Colonic mucosa (tissue), 4 donors: Measurements from ENCODE around the gene DNAH17. TPM values are rescaled to one million over a fixed set of nuclear protein-coding genes. Genes with fewer than 3 reads are reported as not detected.

ENCODE experiments used
- DNase-seq: peaks from one replicate; pipeline ENCODE4 v3.0.0-alpha.2; 2020
- H3K27ac ChIP-seq: fragments of 200-600 bp; one replicate; pipeline ENCODE4 v1.8.0; 2021
- H3K27me3 ChIP-seq: fragments of 200-600 bp; one replicate; pipeline ENCODE4 v1.8.0; 2021
- H3K36me3 ChIP-seq: fragments of 200-600 bp; one replicate; pipeline ENCODE4 v1.8.0; 2021
- H3K4me1 ChIP-seq: fragments of 200-600 bp; one replicate; pipeline ENCODE4 v1.8.0; 2021; ENCODE audit warnings: mild to moderate bottlenecking
- H3K4me3 ChIP-seq: fragments of 200-600 bp; one replicate; pipeline ENCODE4 v1.8.0; 2021
- H3K9ac ChIP-seq, 2 donors: one replicate each; pipeline ENCODE4 v1.7.0; 2013; ENCODE audit warnings: control low read depth in 2 of 2, low read depth in 2 of 2, low read length in 2 of 2
- H3K9me3 ChIP-seq: fragments of 200-600 bp; one replicate; pipeline ENCODE4 v1.8.0; 2021
- intact Hi-C: fragments of 100-400 bp; cut with DNase I; formaldehyde crosslinking; loops from one replicate; pipeline ENCODE4 v1.14.1; 2022
- total RNA-seq, 2 donors: library from RNA; stranded (reverse); fragmentation: NEBNext Ultra II Directional in 1 of 2; extraction: Animal tissue kit (Norgen Biotek cat#: 25700) in 1 of 2; gene quantifications; one replicate each; pipeline ENCODE4 v1.2.1, GENCODE V29; 2021
- TF ChIP-seq, protein P1 (sequence below): fragments of 200-600 bp; IDR thresholded peaks from one replicate; pipeline ENCODE4 v1.8.0; 2022; ENCODE audit warnings: antibody characterized with exemption, mild to moderate bottlenecking
- donor health status: healthy.
- donor health status: DM: no; HTN: no; CAD: no.
- donor health status: DM: no; HTN: no; CAD: no.

Gene DNAH17
- total RNA-seq, 2 donors from 2014 or later: 0.05 to 0.19 TPM

DNA sequence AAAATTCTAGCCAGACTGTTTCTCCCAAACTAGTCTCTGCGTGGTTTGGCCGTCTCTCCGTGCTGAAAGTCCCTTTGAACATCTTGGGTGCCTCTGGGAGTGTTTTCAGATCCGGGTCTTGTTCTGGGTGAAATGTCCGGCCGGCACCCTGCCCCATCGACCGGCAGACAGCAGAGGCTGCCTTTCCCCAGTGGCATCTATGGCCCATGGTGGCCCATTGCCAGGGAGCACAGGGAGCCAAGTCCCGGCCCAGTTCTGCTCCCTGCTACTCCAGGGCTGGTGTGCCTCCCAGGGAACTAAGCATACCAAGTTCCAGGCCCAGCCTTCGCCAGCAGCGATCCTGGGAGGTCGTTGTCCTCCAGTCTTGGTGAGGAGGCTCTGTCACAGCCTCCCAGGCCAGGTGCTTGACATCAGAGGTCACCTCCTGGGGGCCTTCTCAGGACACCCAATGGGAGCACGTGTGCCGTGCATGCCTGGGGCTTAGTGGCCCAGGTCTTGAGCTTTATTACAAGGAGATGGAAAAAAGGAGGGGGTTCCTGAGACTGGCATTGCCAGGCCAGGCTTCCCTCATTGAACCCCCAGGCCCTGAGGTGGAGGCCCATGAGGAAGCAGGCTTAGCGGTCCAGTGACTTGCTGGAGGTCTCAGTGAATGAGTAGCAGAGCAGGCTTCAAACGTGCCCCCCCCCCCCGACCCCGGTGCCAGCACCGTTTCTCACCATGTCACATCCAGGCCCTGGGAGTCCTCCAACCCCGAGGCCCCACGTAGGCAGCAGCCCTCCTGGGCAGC is 144.8 kb downstream of the DNAH17 start:
- Histone ChIP-seq H3K4me1 (no peaks in the 10 kb centered on the region), H3K27ac (no peak overlapping the region), H3K9ac (no peak overlapping the region), H3K4me3 (no peak overlapping the region), H3K36me3 (no peaks in the 10 kb centered on the region), H3K27me3 (no peaks in the 10 kb centered on the region), H3K9me3 (no peaks in the 10 kb centered on the region)
- intact Hi-C loops: no loop called here
- DNase-seq: no peak
- TF ChIP-seq, protein P1, sequence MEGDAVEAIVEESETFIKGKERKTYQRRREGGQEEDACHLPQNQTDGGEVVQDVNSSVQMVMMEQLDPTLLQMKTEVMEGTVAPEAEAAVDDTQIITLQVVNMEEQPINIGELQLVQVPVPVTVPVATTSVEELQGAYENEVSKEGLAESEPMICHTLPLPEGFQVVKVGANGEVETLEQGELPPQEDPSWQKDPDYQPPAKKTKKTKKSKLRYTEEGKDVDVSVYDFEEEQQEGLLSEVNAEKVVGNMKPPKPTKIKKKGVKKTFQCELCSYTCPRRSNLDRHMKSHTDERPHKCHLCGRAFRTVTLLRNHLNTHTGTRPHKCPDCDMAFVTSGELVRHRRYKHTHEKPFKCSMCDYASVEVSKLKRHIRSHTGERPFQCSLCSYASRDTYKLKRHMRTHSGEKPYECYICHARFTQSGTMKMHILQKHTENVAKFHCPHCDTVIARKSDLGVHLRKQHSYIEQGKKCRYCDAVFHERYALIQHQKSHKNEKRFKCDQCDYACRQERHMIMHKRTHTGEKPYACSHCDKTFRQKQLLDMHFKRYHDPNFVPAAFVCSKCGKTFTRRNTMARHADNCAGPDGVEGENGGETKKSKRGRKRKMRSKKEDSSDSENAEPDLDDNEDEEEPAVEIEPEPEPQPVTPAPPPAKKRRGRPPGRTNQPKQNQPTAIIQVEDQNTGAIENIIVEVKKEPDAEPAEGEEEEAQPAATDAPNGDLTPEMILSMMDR: no peak

DNA sequence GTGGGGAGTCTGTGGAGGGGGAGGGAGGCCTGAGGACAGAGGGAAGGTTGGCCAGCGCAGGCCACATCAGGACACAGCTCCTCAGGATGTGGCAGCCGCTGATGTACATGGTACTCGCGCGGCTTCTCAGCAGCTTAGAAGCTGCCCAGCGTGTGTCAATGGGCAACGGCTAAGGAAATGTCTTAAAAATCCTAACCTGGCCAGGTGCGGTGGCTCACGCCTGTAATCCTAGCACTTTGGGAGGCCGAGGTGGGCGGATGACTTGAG is 145.6 kb downstream of the DNAH17 start:
- intact Hi-C loops: no loop called here
- no peak overlapping the region for H3K4me3 ChIP-seq
- TF ChIP-seq, protein P1: no peak

DNA sequence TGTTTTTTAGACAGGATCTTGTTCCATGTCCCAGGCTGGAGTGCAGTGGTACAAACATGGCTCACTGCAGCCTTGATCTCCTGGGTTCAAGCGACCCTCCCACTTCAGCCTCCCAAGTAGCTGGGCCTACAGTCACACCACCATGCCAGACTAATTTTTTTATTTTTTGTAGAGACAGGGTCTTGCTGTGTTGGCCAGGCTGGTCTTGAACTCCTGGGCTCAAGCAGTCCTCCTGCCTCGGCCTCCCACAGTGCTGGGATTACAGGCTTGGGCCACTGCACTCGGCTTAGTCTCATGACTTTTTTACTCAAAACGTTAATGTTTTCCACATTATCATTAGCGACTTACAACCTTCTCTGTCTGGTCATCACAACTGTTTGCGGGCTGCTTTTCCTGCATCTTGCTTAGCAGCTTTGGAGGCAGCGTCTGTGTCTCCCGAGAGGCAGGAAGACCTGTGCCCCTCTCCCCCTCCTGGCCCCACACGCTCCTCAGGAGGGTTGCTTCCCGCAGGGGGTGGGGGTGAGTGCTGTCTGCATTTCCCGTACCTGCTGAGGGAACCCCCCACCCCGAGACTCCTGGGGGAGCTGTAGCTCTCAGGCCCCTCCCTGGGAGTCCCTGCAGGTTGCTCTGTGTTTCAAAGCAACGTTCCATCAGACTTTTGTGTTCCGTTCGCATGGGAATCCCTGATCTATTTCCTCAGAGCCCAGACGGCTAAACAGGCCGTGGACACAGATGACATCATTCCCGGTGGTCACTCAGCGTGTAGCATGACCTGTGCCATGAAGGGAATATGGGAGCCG is 146.1 kb downstream of the DNAH17 start:
- intact Hi-C loops: no loop called here
- H3K27ac ChIP-seq: no peak overlapping the region
- H3K9me3 ChIP-seq: no peaks in the 10 kb centered on the region

More for the DNA sequence above, 145.6 kb downstream of the DNAH17 start:
- Histone ChIP-seq H3K27ac (no peak overlapping the region), H3K9me3 (no peaks in the 10 kb centered on the region), H3K9ac (no peak overlapping the region), H3K4me1 (no peaks in the 10 kb centered on the region), H3K27me3 (no peaks in the 10 kb centered on the region), H3K36me3 (peaks cover 6% of the 10 kb centered on the region)
- DNase-seq: no peak

DNA sequence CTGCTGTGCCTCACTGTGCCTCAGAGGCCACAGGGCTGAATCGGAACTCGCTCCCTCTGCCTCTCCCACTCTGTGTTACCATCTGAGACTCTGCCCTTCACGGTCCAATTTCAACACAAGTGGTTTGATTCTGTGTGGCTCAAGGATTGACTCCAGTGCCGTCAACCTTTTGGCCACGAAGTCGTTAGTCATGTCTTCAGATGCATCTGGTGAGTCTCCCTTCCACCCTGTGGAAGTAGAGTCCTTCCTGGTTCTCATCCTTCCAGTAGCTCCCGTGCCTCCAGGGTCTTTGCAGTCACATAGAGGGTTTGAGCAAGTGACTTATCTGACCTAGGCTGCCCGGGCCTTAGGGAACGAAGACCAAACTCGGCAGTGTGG is 147.6 kb downstream of the DNAH17 start:
- no peaks in the 10 kb centered on the region for H3K4me1 ChIP-seq
- no peaks in the 10 kb centered on the region for H3K9me3 ChIP-seq
- H3K36me3 ChIP-seq: peaks cover 9% of the 10 kb centered on the region
- TF ChIP-seq, protein P1: no peak
- no peak overlapping the region for H3K27ac ChIP-seq
- H3K9ac ChIP-seq: no peak overlapping the region
- intact Hi-C loops: no loop called here
- H3K27me3 ChIP-seq: no peaks in the 10 kb centered on the region
- no peak for DNase-seq
- H3K4me3 ChIP-seq: no peak overlapping the region

More for the DNA sequence above, 146.1 kb downstream of the DNAH17 start:
- Histone ChIP-seq H3K9ac (no peak overlapping the region), H3K36me3 (peaks cover 9% of the 10 kb centered on the region), H3K4me3 (no peak overlapping the region), H3K27me3 (no peaks in the 10 kb centered on the region), H3K4me1 (no peaks in the 10 kb centered on the region)
- TF ChIP-seq, protein P1: no peak
- no peak for DNase-seq

DNA sequence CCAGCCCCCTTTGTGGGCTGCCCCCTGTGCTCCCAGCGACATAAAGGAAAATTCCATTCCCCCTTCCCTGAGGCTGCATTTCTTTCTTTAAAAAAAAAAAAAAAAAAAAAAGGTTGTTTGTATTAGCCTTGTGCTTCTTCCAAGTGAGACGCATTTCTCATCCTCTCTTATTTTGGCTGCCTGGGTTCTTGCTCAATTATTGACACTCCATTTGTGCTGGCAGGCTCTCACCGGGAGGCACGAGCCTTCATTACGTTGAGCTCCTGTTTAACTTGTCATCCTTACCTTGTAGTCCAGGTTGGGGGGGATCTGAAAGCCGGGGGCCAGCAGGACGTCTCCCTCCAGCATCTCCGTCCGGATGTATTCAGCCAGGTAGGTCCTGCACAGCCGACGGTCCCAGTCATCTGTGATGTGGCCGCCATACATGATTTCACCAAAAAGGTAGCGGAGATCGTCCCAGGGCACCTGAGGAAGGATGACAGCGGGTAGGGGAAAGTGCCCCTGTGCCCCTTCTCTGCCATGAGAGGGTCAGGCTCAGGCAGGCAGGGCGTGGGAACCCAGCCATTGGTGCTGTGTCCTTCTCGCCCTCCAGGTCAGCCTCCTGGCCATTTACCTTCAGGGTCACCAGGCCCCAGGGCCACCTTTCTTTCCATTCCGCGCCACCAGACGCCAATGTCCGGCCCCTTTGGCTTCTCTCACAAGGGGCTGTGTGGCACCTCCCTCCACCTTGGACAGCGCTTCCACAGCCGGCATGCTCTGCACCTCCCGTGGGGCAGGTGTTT is 148.2 kb downstream of the DNAH17 start:
- intact Hi-C loops: no loop called here
- no peak overlapping the region for H3K27ac ChIP-seq
- TF ChIP-seq, protein P1: no peak
- no peaks in the 10 kb centered on the region for H3K4me1 ChIP-seq
- H3K4me3 ChIP-seq: no peak overlapping the region
- H3K36me3 ChIP-seq: peaks cover 9% of the 10 kb centered on the region
- H3K27me3 ChIP-seq: no peaks in the 10 kb centered on the region
- DNase-seq: no peak
- no peaks in the 10 kb centered on the region for H3K9me3 ChIP-seq
- no peak overlapping the region for H3K9ac ChIP-seq
